Body of pancreas (tissue), 4 donors: Measurements from ENCODE around the gene GLMN.

Source experiments
- CTCF ChIP-seq, 7 experiments: fragments of 450-650 bp in 4 of 7; fragments of 200-600 bp in 3 of 7; sonication (generic) in 3 of 7; IDR thresholded peaks; one replicate each; pipeline ENCODE4 v1.5.1; 2016 to 2019; ENCODE audit warnings: antibody characterized with exemption in 7 of 7
- POLR2A ChIP-seq, 3 donors: fragments of 450-650 bp; IDR thresholded peaks; one replicate each; pipeline ENCODE4 v1.6.1; 2016; ENCODE audit warnings: antibody characterized with exemption in 3 of 3, mild to moderate bottlenecking in 2 of 3

GRCh38 chr1:92240034-92240433, 58.8 kb downstream of the GLMN start:
- TF ChIP-seq CTCF (IDR thresholded peaks at IDR 0.05) (no peak), POLR2A (IDR thresholded peaks at IDR 0.05) (no peak)
